Liver (tissue), 9 donors: ENCODE data around the gene CDH13. TPM values are rescaled to one million over a fixed set of nuclear protein-coding genes. Genes with fewer than 3 reads are reported as not detected.

Experiments used
- DNase-seq: peaks from one replicate; pipeline ENCODE4 v3.0.0-alpha.2; 2017; ENCODE audit warnings: low spot score
- H3K27ac ChIP-seq, 2 donors: one replicate each; pipeline ENCODE4 v1.7.0; 2013; ENCODE audit warnings: inconsistent platforms in 2 of 2, low read length in 2 of 2, control low read depth in 1 of 2, low read depth in 1 of 2, mild to moderate bottlenecking in 1 of 2
- H3K27me3 ChIP-seq, 4 donors: one replicate each; pipeline versions ENCODE4 v1.6.1 to v1.7.0; 2013; ENCODE audit warnings: low read length in 3 of 4, inconsistent platforms in 1 of 4, mild to moderate bottlenecking in 1 of 4, moderate library complexity in 1 of 4; ENCODE audit not compliant: control insufficient read depth in 4 of 4, insufficient read depth in 4 of 4
- H3K36me3 ChIP-seq, 4 donors: one replicate each; pipeline versions ENCODE4 v1.6.1 to v1.7.0; 2013; ENCODE audit warnings: low read length in 3 of 4, mild to moderate bottlenecking in 3 of 4, low read depth in 1 of 4, moderate library complexity in 1 of 4; ENCODE audit not compliant: control insufficient read depth in 4 of 4, insufficient read depth in 3 of 4
- H3K4me1 ChIP-seq, 4 donors: one replicate each; pipeline versions ENCODE4 v1.6.1 to v1.7.0; 2013; ENCODE audit warnings: low read length in 3 of 4, mild to moderate bottlenecking in 3 of 4, moderate library complexity in 1 of 4; ENCODE audit not compliant: control insufficient read depth in 4 of 4, insufficient read depth in 4 of 4
- H3K4me3 ChIP-seq, 3 donors: one replicate each; pipeline versions ENCODE4 v1.6.1 to v1.7.0; 2013; ENCODE audit warnings: low read length in 3 of 3, control low read depth in 1 of 3, low read depth in 1 of 3, mild to moderate bottlenecking in 1 of 3
- H3K9ac ChIP-seq, 2 donors: one replicate each; pipeline ENCODE4 v1.7.0; 2013; ENCODE audit warnings: low read length in 2 of 2, mild to moderate bottlenecking in 2 of 2, moderate library complexity in 2 of 2, control low read depth in 1 of 2, low read depth in 1 of 2
- H3K9me3 ChIP-seq, 4 donors: one replicate each; pipeline versions ENCODE4 v1.6.1 to v1.7.0; 2013; ENCODE audit warnings: low read length in 3 of 4; ENCODE audit not compliant: control insufficient read depth in 4 of 4
- CTCF ChIP-seq: fragments of 150-350 bp; IDR thresholded peaks from 2 replicates; pipeline ENCODE4 v1.5.1; 2017; ENCODE audit warnings: improper control_type of control experiment, low read depth, low read length; ENCODE audit not compliant: missing input control
- EGR1 ChIP-seq, 2 donors: IDR thresholded peaks; 2 replicates each; pipeline ENCODE4 v1.6.1; 2016 to 2018; ENCODE audit warnings: antibody characterized with exemption in 2 of 2, low read depth in 2 of 2
- FOXA1 ChIP-seq: IDR thresholded peaks from 2 replicates; pipeline ENCODE4 v1.6.1; 2016; ENCODE audit warnings: antibody characterized with exemption
- FOXA2 ChIP-seq: IDR thresholded peaks from 2 replicates; pipeline ENCODE4 v1.6.1; 2016; ENCODE audit warnings: antibody characterized with exemption
- GABPA ChIP-seq, 2 donors: IDR thresholded peaks in 1 of 2; conservative IDR thresholded peaks in 1 of 2; 2 replicates each; pipeline ENCODE4 v1.6.1; 2016; ENCODE audit warnings: antibody characterized with exemption in 2 of 2, mild to moderate bottlenecking in 1 of 2, moderate library complexity in 1 of 2
- HNF4A ChIP-seq, 2 donors: conservative IDR thresholded peaks; 2 replicates each; pipeline ENCODE4 v1.6.1; 2016; ENCODE audit warnings: antibody characterized with exemption in 2 of 2, mild to moderate bottlenecking in 2 of 2
- HNF4G ChIP-seq: IDR thresholded peaks from 2 replicates; pipeline ENCODE4 v1.6.1; 2016; ENCODE audit warnings: antibody characterized with exemption
- JUND ChIP-seq, 2 donors: IDR thresholded peaks; 2 replicates each; pipeline ENCODE4 v1.6.1; 2016; ENCODE audit warnings: antibody characterized with exemption in 2 of 2
- NR2F2 ChIP-seq: IDR thresholded peaks from 2 replicates; pipeline ENCODE4 v1.6.1; 2016; ENCODE audit warnings: antibody characterized with exemption
- RAD21 ChIP-seq, 2 donors: IDR thresholded peaks; 2 replicates each; pipeline ENCODE4 v1.6.1; 2016; ENCODE audit warnings: antibody characterized with exemption in 2 of 2, mild to moderate bottlenecking in 2 of 2
- REST ChIP-seq: IDR thresholded peaks from 2 replicates; pipeline ENCODE4 v1.6.1; 2016; ENCODE audit warnings: antibody characterized with exemption, mild to moderate bottlenecking
- RXRA ChIP-seq, 2 donors: IDR thresholded peaks; 2 replicates each; pipeline ENCODE4 v1.6.1; 2017 to 2018; ENCODE audit warnings: antibody characterized with exemption in 2 of 2, mild to moderate bottlenecking in 1 of 2
- TAF1 ChIP-seq: conservative IDR thresholded peaks from 2 replicates; pipeline ENCODE4 v1.6.1; 2016; ENCODE audit warnings: antibody characterized with exemption, mild to moderate bottlenecking
- WGBS: extraction: QIAGEN DNeasy Blood & Tissue Kit; methylation state at CpG from one replicate; pipeline ENCODE4 v1.1.7; 2013; 5-methylcytosine and 5-hydroxymethylcytosine counted together
- polyA plus RNA-seq, 2 donors: library from polyadenylated mRNA; stranded (reverse) in 1 of 2; unstranded in 1 of 2; fragments of 200-250 nt in 1 of 2; fragments of >200 nt in 1 of 2; fragmentation: Nextera tagmentation in 1 of 2; extraction: Ambion mirVana in 1 of 2; gene quantifications; one replicate each; pipeline versions ENCODE4 v1.2.1 to v1.2.3, GENCODE V29; 2013 to 2015
- total RNA-seq, 2 donors: library from RNA; depleted of rRNA; stranded (reverse); fragments of >200 nt; gene quantifications; one replicate each; pipeline ENCODE4 v1.2.3, GENCODE V29; 2014
- TF ChIP-seq, protein P1 (sequence below): IDR thresholded peaks from 2 replicates; pipeline ENCODE4 v1.6.1; 2016; ENCODE audit warnings: antibody characterized with exemption
- TF ChIP-seq, protein P2 (sequence below): IDR thresholded peaks from 2 replicates; pipeline ENCODE4 v1.6.1; 2016; ENCODE audit warnings: antibody characterized with exemption
- TF ChIP-seq, protein P3 (sequence below): IDR thresholded peaks from 2 replicates; pipeline ENCODE4 v1.6.1; 2016; ENCODE audit warnings: antibody characterized with exemption
- donor health status: healthy.
- donor health status: healthy.
- donor health status: healthy.
- donor health status: healthy.
- donor health status: healthy.

CDH13 gene
- total and polyA plus RNA-seq, 4 donors: 0.21 to 1.5 (median 0.58) TPM

- TF ChIP-seq CTCF (no peak), HNF4G (no peak)
These were observed 108.4 kb downstream of the CDH13 start (continued) for GRCh38 chr16:82735186-82735585.

DNA sequence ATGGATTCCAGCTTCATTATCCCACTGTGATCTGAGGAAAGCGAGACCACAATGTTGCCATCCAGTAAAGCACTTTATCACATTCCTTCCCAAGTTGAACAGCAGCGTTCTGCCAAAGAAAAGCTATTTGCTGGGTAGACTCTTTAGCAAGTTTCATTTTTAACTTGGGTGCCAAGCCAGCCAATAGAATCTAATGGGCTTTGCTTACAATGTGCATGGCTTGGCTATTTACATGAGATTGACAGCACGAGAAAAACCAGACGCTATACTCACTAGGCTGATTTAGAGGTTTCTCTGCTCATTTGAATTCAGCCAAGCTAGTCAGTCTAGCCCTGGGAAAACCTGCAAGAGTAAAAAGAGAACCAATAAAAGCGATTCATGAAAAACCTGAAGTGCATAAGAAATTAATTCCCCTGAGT, 108.9 kb downstream of the CDH13 start:
- H3K4me1 ChIP-seq: peaks cover 0 to 1% (median 0%) of the 10 kb centered on the region in 4 donors
- no peak overlapping the region for H3K27ac ChIP-seq
- no peak overlapping the region for H3K4me3 ChIP-seq
- H3K9ac ChIP-seq: no peak overlapping the region
- WGBS: 69% methylated on average over 5 of the region's 5 CpGs
- peaks cover 0 to 3% (median 0%) of the 10 kb centered on the region in 4 donors for H3K27me3 ChIP-seq
- no peak for DNase-seq
- TF ChIP-seq FOXA2: no peak
- TF ChIP-seq TAF1: no peak
- TF ChIP-seq HNF4G: no peak
- TF ChIP-seq FOXA1: no peak
- no peak for TF ChIP-seq RXRA (IDR thresholded peaks at IDR 0.05)
- no peak for TF ChIP-seq NR2F2
- no peak for TF ChIP-seq EGR1 (IDR thresholded peaks at IDR 0.05; ENCODE audit: low read depth in 2 of 2)
- TF ChIP-seq, protein P1, sequence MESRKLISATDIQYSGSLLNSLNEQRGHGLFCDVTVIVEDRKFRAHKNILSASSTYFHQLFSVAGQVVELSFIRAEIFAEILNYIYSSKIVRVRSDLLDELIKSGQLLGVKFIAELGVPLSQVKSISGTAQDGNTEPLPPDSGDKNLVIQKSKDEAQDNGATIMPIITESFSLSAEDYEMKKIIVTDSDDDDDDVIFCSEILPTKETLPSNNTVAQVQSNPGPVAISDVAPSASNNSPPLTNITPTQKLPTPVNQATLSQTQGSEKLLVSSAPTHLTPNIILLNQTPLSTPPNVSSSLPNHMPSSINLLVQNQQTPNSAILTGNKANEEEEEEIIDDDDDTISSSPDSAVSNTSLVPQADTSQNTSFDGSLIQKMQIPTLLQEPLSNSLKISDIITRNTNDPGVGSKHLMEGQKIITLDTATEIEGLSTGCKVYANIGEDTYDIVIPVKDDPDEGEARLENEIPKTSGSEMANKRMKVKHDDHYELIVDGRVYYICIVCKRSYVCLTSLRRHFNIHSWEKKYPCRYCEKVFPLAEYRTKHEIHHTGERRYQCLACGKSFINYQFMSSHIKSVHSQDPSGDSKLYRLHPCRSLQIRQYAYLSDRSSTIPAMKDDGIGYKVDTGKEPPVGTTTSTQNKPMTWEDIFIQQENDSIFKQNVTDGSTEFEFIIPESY: no peak
- TF ChIP-seq REST: no peak
- H3K9me3 ChIP-seq: peaks cover 0 to 2% (median 0%) of the 10 kb centered on the region in 4 donors
- H3K36me3 ChIP-seq: no peaks in the 10 kb centered on the region

GRCh38 chr16:82736224-82736623, 109.5 kb downstream of the CDH13 start:
- no peak for DNase-seq
- Histone ChIP-seq H3K27me3 (peaks cover 0 to 3% (median 0%) of the 10 kb centered on the region in 4 donors), H3K27ac (no peak overlapping the region), H3K4me3 (no peak overlapping the region), H3K9me3 (peaks cover 0 to 2% (median 0%) of the 10 kb centered on the region in 4 donors), H3K4me1 (peaks cover 0 to 1% (median 0%) of the 10 kb centered on the region in 4 donors), H3K9ac (no peak overlapping the region), H3K36me3 (no peaks in the 10 kb centered on the region)
- WGBS: 78% methylated on average over 2 of the region's 2 CpGs
- TF ChIP-seq HNF4A (conservative IDR thresholded peaks at IDR 0.05): no peak
- TF ChIP-seq, protein P2, sequence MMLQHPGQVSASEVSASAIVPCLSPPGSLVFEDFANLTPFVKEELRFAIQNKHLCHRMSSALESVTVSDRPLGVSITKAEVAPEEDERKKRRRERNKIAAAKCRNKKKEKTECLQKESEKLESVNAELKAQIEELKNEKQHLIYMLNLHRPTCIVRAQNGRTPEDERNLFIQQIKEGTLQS: no peak
- TF ChIP-seq EGR1 (IDR thresholded peaks at IDR 0.05; ENCODE audit: low read depth in 2 of 2): no peak
- TF ChIP-seq, protein P3, sequence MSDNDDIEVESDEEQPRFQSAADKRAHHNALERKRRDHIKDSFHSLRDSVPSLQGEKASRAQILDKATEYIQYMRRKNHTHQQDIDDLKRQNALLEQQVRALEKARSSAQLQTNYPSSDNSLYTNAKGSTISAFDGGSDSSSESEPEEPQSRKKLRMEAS: no peak
- TF ChIP-seq RAD21 (IDR thresholded peaks at IDR 0.05): no peak
- no peak for TF ChIP-seq FOXA2
- TF ChIP-seq JUND (IDR thresholded peaks at IDR 0.05): no peak
- TF ChIP-seq CTCF: no peak
- no peak for TF ChIP-seq GABPA (IDR thresholded peaks at IDR 0.05 in 1 of 2, conservative IDR thresholded peaks at IDR 0.05 in 1 of 2)
- no peak for TF ChIP-seq HNF4G
